GM19438 (cell line): Measurements from ENCODE around the gene ARL17A.
"Not testable (repeated sequence)": the region's sequence is repeated elsewhere in the genome, so short reads cannot be mapped to it uniquely, and the experiment has no call there.

Experiments
- ATAC-seq: cut with Tn5 transposase; IDR thresholded peaks from one replicate; pipeline ENCODE4 v1.9.1; 2021; ENCODE audit warnings: low read depth; ENCODE audit not compliant: unreplicated experiment

The ARL17A gene

GRCh38 chr17:46560048-46560447 lies 19.4 kb downstream of the ARL17A start:
- ATAC-seq = not testable (repeated sequence)

- not testable (repeated sequence) for ATAC-seq
Observed at GRCh38 chr17:46559155-46559554, 20.3 kb downstream of the ARL17A start.

GRCh38 chr17:46548607-46549006 lies 30.9 kb downstream of the ARL17A start:
- ATAC-seq = not testable (repeated sequence)

GRCh38 chr17:46534716-46535115 lies 44.8 kb downstream of the ARL17A start:
- ATAC-seq = not testable (repeated sequence)

GRCh38 chr17:46512168-46512567 lies 67.3 kb downstream of the ARL17A start, which contains the start of gene LRRC37A2:
LRRC37A2 (plus strand) TSS chr17:46512468; CDS start chr17:46512713, 245 bp downstream.
- not testable (repeated sequence) for ATAC-seq

- ATAC-seq = not testable (repeated sequence)
Observed at GRCh38 chr17:46505896-46506295, 73.6 kb downstream of the ARL17A start.

- ATAC-seq = not testable (repeated sequence)
Observed at GRCh38 chr17:46499437-46500139, 79.9 kb downstream of the ARL17A start.

GRCh38 chr17:46492021-46492420 lies 87.5 kb downstream of the ARL17A start:
- not testable (repeated sequence) for ATAC-seq

- ATAC-seq = not testable (repeated sequence)
Observed at GRCh38 chr17:46481310-46481709, 98.2 kb downstream of the ARL17A start.

GRCh38 chr17:46478823-46479222 lies 100.7 kb downstream of the ARL17A start:
- ATAC-seq = not testable (repeated sequence)

- ATAC-seq = not testable (repeated sequence)
Observed at GRCh38 chr17:46475583-46475982, 103.9 kb downstream of the ARL17A start.

GRCh38 chr17:46474489-46474888 lies 105.0 kb downstream of the ARL17A start:
- ATAC-seq = not testable (repeated sequence)

- ATAC-seq = not testable (repeated sequence)
Observed at GRCh38 chr17:46467618-46468017, 111.9 kb downstream of the ARL17A start.
